GM10248 (cell line): Measurements from ENCODE around the gene USP24.
"Not testable (repeated sequence)": the region's sequence is repeated elsewhere in the genome, so short reads cannot be mapped to it uniquely, and the experiment has no call there.

Experiments used
- CTCF ChIA-PET: fragments of 300-600 bp; sonication (Branson Sonifier 250); formaldehyde crosslinking; extraction: SDS; loops from one replicate; lab custom pipeline; 2021; ENCODE audit warnings: antibody characterized with exemption; lab: Yijun Ruan, JAX
- POLR2A ChIA-PET: fragments of 350-650 bp; sonication (Branson Sonifier 250); formaldehyde crosslinking; extraction: SDS; loops from one replicate; lab custom pipeline; 2020; ENCODE audit warnings: antibody characterized with exemption; lab: Yijun Ruan, JAX
- DNase-seq: peaks from one replicate; pipeline ENCODE4 v3.0.0; 2012; ENCODE audit errors: extremely low spot score
- CTCF ChIP-seq: IDR thresholded peaks from 2 replicates; pipeline ENCODE4 v1.5.1; 2012; ENCODE audit warnings: mild to moderate bottlenecking, low read depth; ENCODE audit errors: extremely low read depth, missing control alignments, control extremely low read depth

The USP24 gene

DNA sequence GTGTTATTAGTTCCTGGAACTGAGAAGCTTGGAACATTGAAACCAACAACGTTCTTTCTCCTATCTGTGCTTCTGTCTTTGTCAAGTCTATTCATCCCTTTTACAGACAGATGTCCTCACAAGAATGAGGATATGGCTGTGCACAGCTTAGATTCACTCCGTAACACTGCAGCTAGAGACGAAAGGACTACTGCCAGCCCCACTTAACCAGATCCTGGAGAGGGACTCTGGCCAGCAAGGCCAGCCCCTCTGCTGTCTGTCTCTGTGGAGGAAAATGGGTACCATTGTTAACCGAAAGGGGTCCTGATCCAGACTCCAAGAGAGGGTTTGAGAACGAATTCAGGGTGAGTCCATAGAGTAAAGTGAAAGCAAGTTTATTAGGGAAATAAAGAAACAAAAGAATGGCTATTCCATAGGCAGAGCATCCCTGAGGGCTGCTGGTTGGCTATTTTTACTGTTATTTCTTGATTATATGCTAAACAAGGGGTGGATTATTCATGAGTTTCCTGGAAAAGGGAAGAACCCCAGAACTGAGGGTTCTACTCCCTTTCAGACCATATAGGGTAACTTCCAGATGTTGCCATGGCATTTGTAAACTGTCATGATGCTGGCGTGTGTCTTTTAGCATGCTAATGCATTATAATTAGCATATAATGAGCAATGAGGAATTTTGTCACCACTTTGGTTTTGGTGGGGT lies 17.4 kb upstream of the USP24 start:
- ChIA-PET CTCF (interaction anchor here (1.3 to 2.2 kb wide), 2 partner anchors 11 to 45 kb away, joined by 3 to 7 read pairs; no protein-coding TSS in a partner anchor), POLR2A (no interaction called here)
- no peak for TF ChIP-seq CTCF
- DNase-seq: no peak

DNA sequence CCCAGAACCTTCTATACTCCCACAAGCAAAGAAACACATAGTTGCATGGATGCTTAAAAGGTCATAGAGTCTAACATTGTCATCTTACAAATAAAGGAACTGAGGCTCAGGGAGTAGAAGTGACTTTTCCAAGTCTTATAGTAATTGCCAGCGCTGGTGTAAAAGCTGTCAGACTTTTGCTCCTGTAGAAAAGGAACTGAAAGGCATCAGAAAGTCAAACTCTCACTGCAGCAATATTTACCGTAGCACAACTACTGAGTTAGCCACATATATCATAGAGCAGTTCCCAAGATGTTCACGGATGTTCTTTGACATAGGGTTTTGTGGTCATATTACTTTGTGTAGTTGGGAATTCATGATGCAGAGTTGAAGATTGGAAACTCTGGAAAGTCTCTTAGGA lies 16.6 kb upstream of the USP24 start:
- POLR2A ChIA-PET: no interaction called here
- DNase-seq: no peak
- CTCF ChIA-PET: interaction anchor here (1.3 kb wide), 1 partner anchor 46 kb away, joined by 3 read pairs; no protein-coding TSS in a partner anchor
- no peak for TF ChIP-seq CTCF

DNA sequence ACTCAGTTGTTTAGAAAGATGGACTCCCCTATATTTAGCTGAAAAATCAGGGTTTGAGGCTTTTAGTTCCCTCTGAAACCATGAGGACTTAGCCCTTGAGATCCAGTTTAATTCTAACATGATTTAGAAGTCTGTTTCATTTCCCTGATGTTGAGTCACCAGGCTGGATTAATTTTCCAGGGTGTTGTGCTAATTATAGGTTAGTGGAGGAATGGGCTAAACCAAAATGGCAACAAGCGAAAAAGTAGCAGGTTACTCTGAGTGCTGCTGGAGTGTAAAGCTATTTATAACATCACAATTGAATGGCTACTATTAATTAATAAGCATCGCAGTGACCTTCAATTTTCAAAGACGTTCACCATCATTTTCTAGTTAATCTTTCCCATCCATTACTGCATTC lies 15.5 kb upstream of the USP24 start:
- no peak for DNase-seq
- TF ChIP-seq CTCF: no peak
- ChIA-PET POLR2A (no interaction called here), CTCF (no interaction called here)

DNA sequence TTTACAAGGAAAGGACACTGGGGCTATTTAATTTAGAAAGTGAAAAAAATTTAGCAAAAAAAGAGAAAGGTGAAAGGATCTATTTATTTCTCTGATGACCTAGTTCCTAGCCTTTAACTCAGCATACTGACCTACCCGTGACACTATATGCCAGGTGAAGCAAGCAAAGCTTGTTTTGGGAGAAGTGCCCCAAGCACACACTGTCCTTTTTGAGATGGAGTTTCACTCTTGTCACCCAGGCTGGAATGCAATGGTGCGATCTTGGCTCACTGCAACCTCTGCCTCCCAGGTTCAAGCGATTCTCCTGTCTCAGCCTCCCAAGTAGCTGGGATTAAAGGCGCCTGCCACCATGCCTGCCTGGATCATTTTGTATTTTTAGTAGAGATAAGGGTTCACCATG lies 14.6 kb upstream of the USP24 start:
- CTCF ChIA-PET: interaction anchor here (0.7 to 0.9 kb wide), 2 partner anchors 17 to 1355 kb away, joined by 3 to 4 read pairs; no protein-coding TSS in a partner anchor
- POLR2A ChIA-PET, DNase-seq: not testable (repeated sequence)

DNA sequence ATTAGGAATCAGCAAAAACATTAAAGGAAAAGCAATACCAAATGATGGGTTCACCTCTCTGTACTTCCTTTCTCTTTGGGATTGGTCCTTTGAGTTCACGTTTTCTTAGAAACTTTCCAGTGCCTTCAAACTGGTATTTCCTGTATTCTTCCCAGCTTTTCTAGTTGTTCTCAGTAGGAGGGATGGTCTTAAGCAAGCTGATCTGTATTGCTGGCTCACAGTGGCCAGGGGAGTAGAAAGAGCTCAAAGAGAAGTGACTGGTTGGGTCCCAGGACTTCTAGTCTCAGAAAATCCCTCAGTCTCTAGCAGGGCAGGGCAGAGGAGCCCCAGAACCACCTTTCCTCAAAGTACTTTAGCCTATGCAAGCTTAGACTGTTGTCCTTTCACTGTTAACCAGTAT lies 10.1 kb upstream of the USP24 start:
- no peak for DNase-seq
- no peak for TF ChIP-seq CTCF
- ChIA-PET CTCF (interaction anchor here (1.0 to 1.1 kb wide), 2 partner anchors 11 to 1334 kb away, joined by 3 to 4 read pairs; no protein-coding TSS in a partner anchor), POLR2A (no interaction called here)

DNA sequence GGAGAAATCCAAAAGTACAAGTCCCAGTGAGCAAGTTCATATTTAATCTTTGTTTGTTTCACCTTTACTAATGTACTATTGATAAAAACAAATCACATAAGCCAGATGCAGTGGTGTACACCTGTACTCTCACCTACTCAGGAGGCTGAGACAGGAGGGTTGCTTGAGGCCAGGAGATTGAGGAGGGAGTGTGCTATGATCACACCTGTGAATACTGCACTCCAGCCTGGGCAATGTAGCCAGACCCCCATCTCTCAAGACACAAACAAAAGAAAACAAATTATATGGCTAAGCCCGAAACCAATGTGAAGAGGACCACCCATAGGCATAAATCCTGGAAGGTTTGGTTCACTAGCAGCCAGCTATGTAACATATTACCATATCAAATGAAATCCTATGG lies 9.6 kb upstream of the USP24 start:
- TF ChIP-seq CTCF: no peak
- CTCF ChIA-PET: interaction anchor here (1.0 to 1.1 kb wide), 2 partner anchors 12 to 1334 kb away, joined by 3 to 4 read pairs; no protein-coding TSS in a partner anchor
- DNase-seq: no peak
- POLR2A ChIA-PET: no interaction called here

DNA sequence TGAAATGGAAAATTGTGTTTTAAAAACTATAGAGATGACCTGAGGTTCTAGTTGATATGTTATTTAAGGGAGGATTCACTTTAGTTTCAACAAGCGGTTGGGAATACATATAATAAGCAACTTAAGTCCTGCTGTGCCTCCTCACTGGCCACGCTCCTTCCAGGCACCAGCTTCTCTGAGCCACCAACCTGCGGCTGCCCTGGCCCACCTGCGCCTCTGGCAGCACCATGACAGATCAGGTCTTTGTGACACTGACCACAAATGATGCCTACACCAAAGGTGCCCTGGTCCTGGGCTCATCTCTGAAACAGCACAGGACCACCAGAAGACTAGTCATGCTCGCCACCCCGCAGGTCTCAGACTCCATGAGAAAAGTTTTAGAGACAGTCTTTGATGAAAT lies 7.0 kb upstream of the USP24 start:
- CTCF ChIA-PET: interaction anchor here (0.8 kb wide), 1 partner anchor 14 kb away, joined by 3 read pairs; no protein-coding TSS in a partner anchor
- no peak for TF ChIP-seq CTCF
- POLR2A ChIA-PET: no interaction called here
- no peak for DNase-seq
